ENCODE data around the gene ANXA7.

DNA sequence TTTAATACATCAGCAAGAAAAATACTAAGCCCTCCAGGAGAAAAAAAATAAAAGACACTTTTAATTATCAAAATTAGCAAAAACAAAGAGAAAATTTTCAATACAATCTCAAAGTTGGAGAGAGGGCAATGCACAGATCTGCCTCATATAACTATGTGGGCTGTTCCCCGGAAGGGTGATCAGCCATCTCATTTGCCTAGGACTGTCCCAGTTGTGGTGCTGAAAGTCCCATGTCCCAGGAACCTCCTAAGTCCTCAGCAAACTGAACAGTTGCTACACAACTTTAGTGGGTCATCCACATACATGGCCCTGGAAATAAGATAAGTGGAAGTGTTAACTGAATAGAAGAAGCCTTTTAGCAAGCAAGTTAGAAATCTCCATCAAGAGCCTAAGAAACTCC is 69.6 kb downstream of the ANXA7 start:
- TF ChIP-seq, protein P1, sequence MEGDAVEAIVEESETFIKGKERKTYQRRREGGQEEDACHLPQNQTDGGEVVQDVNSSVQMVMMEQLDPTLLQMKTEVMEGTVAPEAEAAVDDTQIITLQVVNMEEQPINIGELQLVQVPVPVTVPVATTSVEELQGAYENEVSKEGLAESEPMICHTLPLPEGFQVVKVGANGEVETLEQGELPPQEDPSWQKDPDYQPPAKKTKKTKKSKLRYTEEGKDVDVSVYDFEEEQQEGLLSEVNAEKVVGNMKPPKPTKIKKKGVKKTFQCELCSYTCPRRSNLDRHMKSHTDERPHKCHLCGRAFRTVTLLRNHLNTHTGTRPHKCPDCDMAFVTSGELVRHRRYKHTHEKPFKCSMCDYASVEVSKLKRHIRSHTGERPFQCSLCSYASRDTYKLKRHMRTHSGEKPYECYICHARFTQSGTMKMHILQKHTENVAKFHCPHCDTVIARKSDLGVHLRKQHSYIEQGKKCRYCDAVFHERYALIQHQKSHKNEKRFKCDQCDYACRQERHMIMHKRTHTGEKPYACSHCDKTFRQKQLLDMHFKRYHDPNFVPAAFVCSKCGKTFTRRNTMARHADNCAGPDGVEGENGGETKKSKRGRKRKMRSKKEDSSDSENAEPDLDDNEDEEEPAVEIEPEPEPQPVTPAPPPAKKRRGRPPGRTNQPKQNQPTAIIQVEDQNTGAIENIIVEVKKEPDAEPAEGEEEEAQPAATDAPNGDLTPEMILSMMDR (IDR thresholded peaks at IDR 0.05) = no peak
- no peak for TF ChIP-seq POLR2A (IDR thresholded peaks at IDR 0.05)

Data from lower leg skin (tissue), 3 donors.